Activated CD4-positive, alpha-beta T cell treated with anti-CD3 and anti-CD28 coated beads for 4 hours (primary cell): Measurements from ENCODE around the gene CCSER2.

Experiments
- DNase-seq, 2 donors: peaks; one replicate each; pipeline ENCODE4 v3.0.0-alpha.2; 2020

The CCSER2 gene

GRCh38 chr10:84551437-84552120, 223.2 kb downstream of the CCSER2 start:
- DNase-seq, result no peak

DNA sequence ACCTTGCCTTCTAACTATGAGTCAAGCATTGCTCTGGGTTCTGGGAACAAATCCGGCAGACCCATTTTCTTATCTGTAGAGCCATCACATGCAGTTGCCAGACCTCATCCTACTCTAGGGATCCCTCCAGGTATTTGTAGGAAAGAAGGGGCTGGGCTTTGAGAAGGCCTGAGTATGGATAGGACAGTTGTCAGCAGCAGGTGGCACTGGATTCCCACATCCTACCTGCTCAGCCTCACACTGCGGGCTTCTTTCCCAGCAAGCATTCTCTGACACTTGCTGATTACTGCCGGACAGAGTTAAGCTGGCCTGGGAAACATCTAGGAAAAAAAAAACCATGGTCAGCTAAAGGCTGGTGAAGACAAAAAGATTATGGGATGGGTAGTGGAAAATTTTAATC, 224.1 kb downstream of the CCSER2 start:
- no peak for DNase-seq

DNA sequence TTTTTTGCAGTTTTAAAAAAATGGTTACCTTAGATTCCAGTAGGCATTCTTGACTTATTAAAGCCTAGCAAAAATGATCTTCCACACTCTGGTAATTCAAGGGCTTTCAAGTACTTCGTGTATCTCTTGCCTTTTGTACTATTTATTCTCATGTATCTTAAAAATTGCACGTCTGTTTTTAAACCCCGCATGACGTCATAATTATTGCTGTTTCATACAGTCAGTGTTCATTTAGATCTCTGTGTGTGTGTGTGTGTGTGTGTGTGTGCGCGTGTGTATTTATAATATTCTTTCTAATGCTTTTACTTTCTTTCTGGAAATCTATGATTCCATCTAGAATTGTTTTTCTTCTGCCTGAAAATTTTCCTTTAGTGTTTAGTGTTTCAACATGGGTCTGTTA, 234.2 kb downstream of the CCSER2 start:
- no peak for DNase-seq

- no peak for DNase-seq
These were observed 235.0 kb downstream of the CCSER2 start for GRCh38 chr10:84563355-84563754.

DNA sequence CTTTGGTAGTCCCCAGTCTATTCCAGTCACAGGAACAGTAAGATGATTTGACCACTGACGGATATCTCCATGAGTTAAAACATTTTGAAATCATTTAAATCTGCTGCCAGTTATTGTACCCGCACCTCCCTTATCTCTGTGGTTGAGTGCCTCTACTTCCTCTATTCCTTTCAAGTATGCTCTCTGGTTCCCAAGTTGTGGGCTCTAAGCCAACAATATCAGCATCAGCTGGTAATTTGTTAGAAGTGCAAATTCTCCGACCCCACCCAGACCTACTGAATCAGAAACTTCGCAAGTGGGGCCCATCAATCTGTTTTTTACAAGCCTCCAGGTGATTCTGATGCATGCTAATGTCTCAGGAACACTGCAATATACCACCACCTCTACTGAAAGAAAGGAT, 235.5 kb downstream of the CCSER2 start:
- DNase-seq, result no peak

DNA sequence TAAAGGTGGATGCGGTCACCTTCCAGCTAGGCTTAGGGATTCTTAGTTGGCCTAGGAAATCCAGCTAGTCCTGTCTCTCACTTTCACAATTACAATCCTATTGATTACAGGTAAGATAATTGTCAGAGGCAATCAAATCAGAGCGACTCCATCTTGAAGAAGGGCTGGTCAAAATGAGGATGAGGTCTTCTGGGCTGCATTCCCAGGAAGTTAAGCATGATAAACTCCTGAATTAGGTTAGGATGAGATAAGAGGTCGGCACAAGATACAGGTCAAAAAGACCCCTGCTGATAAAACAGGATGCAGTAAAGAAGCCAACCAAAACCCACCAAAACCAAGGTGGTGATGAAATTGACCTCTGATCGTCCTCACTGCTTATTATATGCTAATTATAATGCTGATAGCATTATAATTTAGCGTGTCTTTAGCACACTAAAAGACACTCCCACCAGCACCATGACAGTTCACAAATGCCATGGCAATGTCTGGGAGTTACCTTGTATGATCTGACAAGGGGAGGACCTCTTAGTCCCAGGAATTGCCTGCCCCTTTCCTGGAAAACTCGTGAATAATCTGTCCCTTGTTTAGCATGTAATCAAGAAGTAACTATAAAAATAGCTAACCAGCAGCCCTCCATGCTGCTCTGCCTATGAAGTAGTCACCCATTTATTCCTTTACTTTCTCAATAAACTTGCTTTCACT, 237.6 kb downstream of the CCSER2 start:
- no peak for DNase-seq

DNA sequence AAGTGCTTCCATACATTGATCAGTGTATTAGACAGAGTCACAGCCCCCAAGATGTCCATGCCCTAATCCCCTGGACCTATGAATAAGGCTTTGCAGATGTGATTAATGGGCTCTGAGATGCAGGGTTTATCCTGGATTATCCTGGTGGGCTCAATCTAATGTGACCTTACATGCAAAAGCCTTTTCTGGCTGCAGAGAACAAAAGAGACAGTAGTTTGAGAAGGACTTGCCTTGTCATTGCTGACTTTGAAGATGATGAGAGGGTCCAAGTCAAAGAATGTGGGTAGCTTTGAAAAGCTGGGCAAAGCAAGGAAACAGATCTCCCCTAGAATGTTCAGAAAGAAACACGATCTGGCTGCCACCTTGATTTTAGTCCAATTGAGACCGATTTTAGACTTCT, 238.7 kb downstream of the CCSER2 start:
- no peak for DNase-seq
